SK-N-SH treated with all-trans-retinoic acid at 6 μM for 48 hours (cell line): ENCODE measurements around the gene MILR1.
"Not testable (repeated sequence)": the region's sequence is repeated elsewhere in the genome, so short reads cannot be mapped to it uniquely, and the experiment has no call there.

Experiments used
- ATAC-seq: fragments of 200-7000 bp; cut with Tn5 transposase; 3 replicates; pipeline ENCODE4 v1.9.1; 2020; ENCODE audit warnings: mild to moderate bottlenecking, moderate library complexity
- ARNTL ChIP-seq: fragments of 450-650 bp; formaldehyde crosslinking; IDR thresholded peaks from 2 replicates; pipeline ENCODE4 v1.5.0; 2020; ENCODE audit warnings: low read depth, mild to moderate bottlenecking, moderate library complexity, borderline replicate concordance
- BACH2 ChIP-seq: fragments of 250-450 bp; sonication (Bioruptor Pico); IDR thresholded peaks from 2 replicates; pipeline ENCODE4 v1.9.0; 2021; ENCODE audit warnings: mild to moderate bottlenecking, borderline replicate concordance
- CREB5 ChIP-seq: fragments of 250-450 bp; sonication (Bioruptor Pico); IDR thresholded peaks from 2 replicates; pipeline ENCODE4 v1.5.1; 2020; ENCODE audit warnings: low read depth, mild to moderate bottlenecking, moderate library complexity
- CSDC2 ChIP-seq: fragments of 250-450 bp; sonication (Bioruptor Pico); IDR thresholded peaks from 2 replicates; pipeline ENCODE4 v1.5.0; 2020; ENCODE audit warnings: mild to moderate bottlenecking, moderate library complexity
- CSRNP3 ChIP-seq: fragments of 250-450 bp; sonication (Bioruptor Pico); IDR thresholded peaks from 2 replicates; pipeline ENCODE4 v1.5.1; 2021; ENCODE audit warnings: mild to moderate bottlenecking, moderate library complexity
- ESRRG ChIP-seq: fragments of 250-450 bp; sonication (Bioruptor Pico); IDR thresholded peaks from 2 replicates; pipeline ENCODE4 v1.6.1; 2021; ENCODE audit warnings: mild to moderate bottlenecking
- ISL1 ChIP-seq: fragments of 250-450 bp; sonication (Bioruptor Pico); IDR thresholded peaks from 2 replicates; pipeline ENCODE4 v2.1.2; 2022; ENCODE audit warnings: mild to moderate bottlenecking, moderate library complexity
- OSR1 ChIP-seq: fragments of 250-450 bp; sonication (Bioruptor Pico); IDR thresholded peaks from 2 replicates; pipeline ENCODE4 v1.8.0; 2022; ENCODE audit warnings: moderate library complexity, mild to moderate bottlenecking, inconsistent platforms
- POU6F1 ChIP-seq: fragments of 250-450 bp; sonication (Bioruptor Pico); IDR thresholded peaks from 2 replicates; pipeline ENCODE4 v1.8.0; 2021; ENCODE audit warnings: low read depth, mild to moderate bottlenecking, moderate library complexity, borderline replicate concordance
- PPARA ChIP-seq: fragments of 250-450 bp; sonication (Bioruptor Pico); IDR thresholded peaks from 2 replicates; pipeline ENCODE4 v1.5.0; 2020; ENCODE audit warnings: mild to moderate bottlenecking, borderline replicate concordance
- RARB ChIP-seq: fragments of 250-450 bp; sonication (Bioruptor Pico); IDR thresholded peaks from 2 replicates; pipeline ENCODE4 v1.8.0; 2021; ENCODE audit warnings: mild to moderate bottlenecking, moderate library complexity
- SNAI2 ChIP-seq: fragments of 250-450 bp; sonication (Bioruptor Pico); IDR thresholded peaks from 2 replicates; pipeline ENCODE4 v1.5.0; 2020; ENCODE audit warnings: mild to moderate bottlenecking, moderate library complexity
- TOX ChIP-seq: fragments of 250-450 bp; sonication (Bioruptor Pico); IDR thresholded peaks from 2 replicates; pipeline ENCODE4 v1.8.0; 2021; ENCODE audit warnings: mild to moderate bottlenecking, moderate library complexity, borderline replicate concordance
- TSHZ2 ChIP-seq: fragments of 250-450 bp; sonication (Bioruptor Pico); IDR thresholded peaks from 2 replicates; pipeline ENCODE4 v1.5.0; 2020; ENCODE audit warnings: mild to moderate bottlenecking, moderate library complexity
- ZC3H10 ChIP-seq: fragments of 250-450 bp; sonication (Bioruptor Pico); IDR thresholded peaks from 2 replicates; pipeline ENCODE4 v1.5.1; 2021; ENCODE audit warnings: mild to moderate bottlenecking, moderate library complexity
- ZFP3 ChIP-seq: fragments of 250-450 bp; sonication (Bioruptor Pico); IDR thresholded peaks from 2 replicates; pipeline ENCODE4 v1.5.0; 2020; ENCODE audit warnings: mild to moderate bottlenecking, moderate library complexity
- ZFP30 ChIP-seq: fragments of 450-650 bp; formaldehyde crosslinking; IDR thresholded peaks from 2 replicates; pipeline ENCODE4 v1.5.0; 2022; ENCODE audit warnings: mild to moderate bottlenecking, moderate library complexity
- ZNF565 ChIP-seq: fragments of 450-650 bp; formaldehyde crosslinking; conservative IDR thresholded peaks from 2 replicates; pipeline ENCODE4 v1.5.0; 2020; ENCODE audit warnings: low read depth, mild to moderate bottlenecking, moderate library complexity
- ZNF70 ChIP-seq: fragments of 450-650 bp; formaldehyde crosslinking; IDR thresholded peaks from 2 replicates; pipeline ENCODE4 v1.5.0; 2020; ENCODE audit warnings: mild to moderate bottlenecking, moderate library complexity
- ZNF8 ChIP-seq: fragments of 450-650 bp; formaldehyde crosslinking; IDR thresholded peaks from 2 replicates; pipeline ENCODE4 v1.5.0; 2020; ENCODE audit warnings: mild to moderate bottlenecking, moderate library complexity

MILR1 gene

GRCh38 chr17:64458756-64459155, 9.8 kb downstream of the MILR1 start:
- TF ChIP-seq ZNF70 (CRISPR knock-in tag), result no peak
- TF ChIP-seq ZFP30 (CRISPR knock-in tag), result no peak
- no peak for TF ChIP-seq CSRNP3 (CRISPR knock-in tag)
- TF ChIP-seq, all 23 proteins: peak for 0
- no peak; the same call in 1 of the 3 replicates for ATAC-seq

- TF ChIP-seq ZNF8 (CRISPR knock-in tag), result no peak
- TF ChIP-seq POU6F1 (CRISPR knock-in tag), result no peak
- TF ChIP-seq BACH2 (CRISPR knock-in tag), result no peak
- TF ChIP-seq TOX, result no peak
- no peak for TF ChIP-seq ZC3H10 (CRISPR knock-in tag)
- TF ChIP-seq CREB5 (CRISPR knock-in tag), result no peak
- no peak for TF ChIP-seq OSR1 (CRISPR knock-in tag)
- no peak for TF ChIP-seq ZNF565
- no peak for TF ChIP-seq ZNF70 (CRISPR knock-in tag)
- no peak for TF ChIP-seq ARNTL
- no peak for TF ChIP-seq ZFP3
- TF ChIP-seq RARB (CRISPR knock-in tag), result no peak
- TF ChIP-seq CSRNP3 (CRISPR knock-in tag), result no peak
- TF ChIP-seq ESRRG (CRISPR knock-in tag), result no peak
- peak; percentile 56 for ATAC-seq
Observed at GRCh38 chr17:64459284-64459747, 10.4 kb downstream of the MILR1 start.

GRCh38 chr17:64459818-64460217, 10.9 kb downstream of the MILR1 start:
- ATAC-seq, result not testable (repeated sequence)

- TF ChIP-seq ZFP30 (CRISPR knock-in tag), result no peak
- no peak for TF ChIP-seq RARB (CRISPR knock-in tag)
- no peak for TF ChIP-seq ZNF70 (CRISPR knock-in tag)
- TF ChIP-seq ARNTL, result no peak
- no peak for TF ChIP-seq ISL1
- no peak for TF ChIP-seq ZNF8 (CRISPR knock-in tag)
- no peak for ATAC-seq
Observed at GRCh38 chr17:64460955-64461354, 12.0 kb downstream of the MILR1 start.

GRCh38 chr17:64461788-64462187, 12.9 kb downstream of the MILR1 start:
- ATAC-seq, result no peak
- TF ChIP-seq TOX (no peak), CSRNP3 (CRISPR knock-in tag) (no peak), OSR1 (CRISPR knock-in tag) (no peak), ZNF70 (CRISPR knock-in tag) (no peak), ZNF8 (CRISPR knock-in tag) (no peak), ARNTL (no peak), PPARA (CRISPR knock-in tag) (no peak), ESRRG (CRISPR knock-in tag) (no peak), ZC3H10 (CRISPR knock-in tag) (no peak), RARB (CRISPR knock-in tag) (no peak), TSHZ2 (no peak), CSDC2 (CRISPR knock-in tag) (no peak), BACH2 (CRISPR knock-in tag) (no peak), POU6F1 (CRISPR knock-in tag) (no peak), CREB5 (CRISPR knock-in tag) (no peak), ZFP30 (CRISPR knock-in tag) (no peak), SNAI2 (CRISPR knock-in tag) (no peak)
